HL-60 (cell line): ENCODE results near the gene MYCBPAP.

Experiments used
- DNase-seq, 2 experiments: peaks; one replicate each; pipeline ENCODE4 v3.0.0-alpha.2; 2010 to 2020; ENCODE audit warnings: low read depth in 1 of 2, low spot score in 1 of 2
- H3K27ac ChIP-seq: fragments of 250-450 bp; sonication (Bioruptor Pico); replicated peaks from 2 replicates; pipeline ENCODE4 v1.5.1; 2020; ENCODE audit warnings: mild to moderate bottlenecking, moderate library complexity
- H3K27me3 ChIP-seq: fragments of 250-450 bp; sonication (Bioruptor Pico); 2 replicates; pipeline ENCODE4 v1.5.1; 2021; ENCODE audit warnings: mild to moderate bottlenecking, moderate library complexity; ENCODE audit not compliant: insufficient read depth, poor library complexity, severe bottlenecking
- H3K4me3 ChIP-seq: replicated peaks from 2 replicates; pipeline ENCODE4 v1.5.1; 2011; ENCODE audit warnings: mild to moderate bottlenecking, control low read depth, low read length; ENCODE audit not compliant: insufficient read depth
- CTCF ChIP-seq: IDR thresholded peaks from one replicate; pipeline ENCODE4 v1.5.1; 2011; ENCODE audit warnings: low read length, control low read depth, inconsistent platforms; ENCODE audit not compliant: insufficient read depth
- GABPA ChIP-seq: IDR thresholded peaks from 2 replicates; pipeline ENCODE4 v1.6.1; 2012; ENCODE audit warnings: low read depth
- POLR2AphosphoS5 ChIP-seq: IDR thresholded peaks from 2 replicates; pipeline ENCODE4 v1.6.1; 2012; ENCODE audit warnings: low read depth
- REST ChIP-seq: IDR thresholded peaks from 2 replicates; pipeline ENCODE4 v1.6.1; 2012; ENCODE audit warnings: low read depth; ENCODE audit not compliant: insufficient replicate concordance
- SPI1 ChIP-seq: IDR thresholded peaks from 2 replicates; pipeline ENCODE4 v1.6.1; 2012; ENCODE audit warnings: low read depth, mild to moderate bottlenecking, borderline replicate concordance

The MYCBPAP gene

GRCh38 chr17:50480142-50480764 is 28.0 kb upstream of the MYCBPAP start:
- no peak overlapping the region for H3K4me3 ChIP-seq
- no peaks in the 10 kb centered on the region for H3K27me3 ChIP-seq
- no peak overlapping the region for H3K27ac ChIP-seq
- TF ChIP-seq POLR2AphosphoS5 = no peak
- TF ChIP-seq REST = no peak
- no peak for TF ChIP-seq GABPA
- TF ChIP-seq SPI1 = no peak
- TF ChIP-seq CTCF = no peak
- DNase-seq = no peak

GRCh38 chr17:50480854-50481490 is 27.3 kb upstream of the MYCBPAP start:
- Histone ChIP-seq H3K4me3 (no peak overlapping the region), H3K27me3 (no peaks in the 10 kb centered on the region), H3K27ac (no peak overlapping the region)
- no peak for TF ChIP-seq POLR2AphosphoS5
- no peak for TF ChIP-seq GABPA
- no peak for TF ChIP-seq REST
- no peak for TF ChIP-seq SPI1
- no peak for TF ChIP-seq CTCF
- DNase-seq = peak in 1 of 2 experiments; percentile 38

- H3K27ac ChIP-seq = no peak overlapping the region
- H3K4me3 ChIP-seq = no peak overlapping the region
- DNase-seq = no peak
- no peak for TF ChIP-seq REST
- no peak for TF ChIP-seq CTCF
- TF ChIP-seq POLR2AphosphoS5 = no peak
- TF ChIP-seq SPI1 = no peak
- no peak for TF ChIP-seq GABPA
- no peaks in the 10 kb centered on the region for H3K27me3 ChIP-seq
These were observed 26.6 kb upstream of the MYCBPAP start for GRCh38 chr17:50481648-50482047.
